Neuronal stem cell (in vitro differentiated cells): ENCODE data around the gene UGP2.

Experiments
- DNase-seq: peaks from one replicate; pipeline ENCODE4 v3.0.0-alpha.2; 2013; ENCODE audit warnings: low spot score
- H2AFZ ChIP-seq: one replicate; pipeline ENCODE4 v1.6.1; 2013; ENCODE audit warnings: mild to moderate bottlenecking, low read length, inconsistent platforms
- H2AK5ac ChIP-seq: 2 replicates; pipeline ENCODE4 v1.6.1; 2013; ENCODE audit warnings: low read depth, mild to moderate bottlenecking, inconsistent platforms, low read length, moderate library complexity, mixed read lengths
- H2BK120ac ChIP-seq: 2 replicates; pipeline ENCODE4 v1.6.1; 2013; ENCODE audit warnings: low read depth, mild to moderate bottlenecking, inconsistent platforms, low read length, moderate library complexity, mixed read lengths
- H2BK12ac ChIP-seq: one replicate; pipeline ENCODE4 v1.6.1; 2013; ENCODE audit warnings: low read length, inconsistent platforms
- H2BK15ac ChIP-seq: 2 replicates; pipeline ENCODE4 v1.6.1; 2013; ENCODE audit warnings: mild to moderate bottlenecking, low read length, inconsistent platforms, mixed read lengths
- H2BK5ac ChIP-seq: one replicate; pipeline ENCODE4 v1.6.1; 2013; ENCODE audit warnings: inconsistent platforms, mild to moderate bottlenecking, low read length, moderate library complexity
- H3K14ac ChIP-seq: one replicate; pipeline ENCODE4 v1.6.1; 2013; ENCODE audit warnings: low read length, inconsistent platforms
- H3K18ac ChIP-seq: 2 replicates; pipeline ENCODE4 v1.6.1; 2013; ENCODE audit warnings: low read length, inconsistent platforms
- H3K23ac ChIP-seq: 2 replicates; pipeline ENCODE4 v1.6.1; 2013; ENCODE audit warnings: low read depth, mild to moderate bottlenecking, mixed read lengths, low read length, inconsistent platforms; ENCODE audit not compliant: poor library complexity
- H3K27ac ChIP-seq: replicated peaks from 3 replicates; pipeline ENCODE4 v1.5.1; 2013; ENCODE audit warnings: low read length, inconsistent platforms
- H3K27me3 ChIP-seq, 3 experiments: 2 replicates each; pipeline ENCODE4 v1.6.1; 2013; ENCODE audit warnings: low read length in 3 of 3, mild to moderate bottlenecking in 2 of 3, inconsistent platforms in 1 of 3, low read depth in 1 of 3, mixed read lengths in 1 of 3, moderate library complexity in 1 of 3; ENCODE audit not compliant: control insufficient read depth in 3 of 3, insufficient read depth in 3 of 3
- H3K36me3 ChIP-seq, 2 donors: replicated peaks in 1 of 2; 2 replicates each; pipeline ENCODE4 v1.6.1; 2013; ENCODE audit warnings: low read length in 2 of 2; ENCODE audit not compliant: control insufficient read depth in 2 of 2, insufficient read depth in 2 of 2
- H3K4ac ChIP-seq: 2 replicates; pipeline ENCODE4 v1.6.1; 2013; ENCODE audit warnings: inconsistent platforms, mild to moderate bottlenecking, low read length, moderate library complexity
- H3K4me1 ChIP-seq, 2 donors: 1 replicate in 1 of 2; 2 replicates in 1 of 2; pipeline ENCODE4 v1.6.1; 2013; ENCODE audit warnings: low read length in 2 of 2, low read depth in 1 of 2; ENCODE audit not compliant: control insufficient read depth in 2 of 2, insufficient read depth in 1 of 2
- H3K4me2 ChIP-seq: one replicate; pipeline ENCODE4 v1.6.1; 2013; ENCODE audit warnings: mild to moderate bottlenecking, low read length, inconsistent platforms; ENCODE audit not compliant: insufficient read depth, poor library complexity, severe bottlenecking
- H3K4me3 ChIP-seq, 2 donors: 2 replicates each; pipeline ENCODE4 v1.5.1; 2013; ENCODE audit warnings: low read length in 2 of 2, mild to moderate bottlenecking in 2 of 2, inconsistent platforms in 1 of 2, moderate library complexity in 1 of 2
- H3K79me1 ChIP-seq: one replicate; pipeline ENCODE4 v1.6.1; 2013; ENCODE audit warnings: low read depth, mild to moderate bottlenecking, inconsistent platforms, low read length, moderate library complexity
- H3K9ac ChIP-seq: one replicate; pipeline ENCODE4 v1.6.1; 2013; ENCODE audit warnings: mild to moderate bottlenecking, low read depth, low read length, inconsistent platforms; ENCODE audit not compliant: poor library complexity
- H3K9me3 ChIP-seq, 2 donors: replicated peaks in 1 of 2; 2 replicates each; pipeline versions ENCODE3 to v1.6.1; 2013; ENCODE audit warnings: low read length in 2 of 2, mild to moderate bottlenecking in 2 of 2, inconsistent platforms in 1 of 2, low read depth in 1 of 2, mixed read lengths in 1 of 2, moderate library complexity in 1 of 2; ENCODE audit not compliant: control insufficient read depth in 2 of 2, insufficient read depth in 1 of 2
- H4K8ac ChIP-seq: one replicate; pipeline ENCODE4 v1.6.1; 2013; ENCODE audit warnings: low read depth, mild to moderate bottlenecking, inconsistent platforms, low read length, moderate library complexity
- H4K91ac ChIP-seq: one replicate; pipeline ENCODE4 v1.6.1; 2013; ENCODE audit warnings: low read length, low read depth, mild to moderate bottlenecking, inconsistent platforms; ENCODE audit not compliant: poor library complexity
- WGBS, 2 donors: extraction: QIAGEN DNeasy Blood & Tissue Kit; methylation state at CpG; one replicate each; pipeline ENCODE4 v1.1.7; 2013; ENCODE audit warnings: missing lambda C conversion rate in 2 of 2, mixed read lengths in 1 of 2; ENCODE audit not compliant: insufficient read length in 2 of 2, insufficient replicate concordance in 1 of 2; ENCODE audit errors: extremely low coverage in 2 of 2; 5-methylcytosine and 5-hydroxymethylcytosine counted together

The UGP2 gene

GRCh38 chr2:63875131-63875527 lies 33.4 kb downstream of the UGP2 start:
- no peak overlapping the region for H4K8ac ChIP-seq
- H2BK12ac ChIP-seq: no peak overlapping the region
- no peak overlapping the region for H2BK120ac ChIP-seq
- no peak overlapping the region for H3K4me2 ChIP-seq
- H3K23ac ChIP-seq: no peak overlapping the region
- no peak overlapping the region for H3K9ac ChIP-seq
- no peaks in the 10 kb centered on the region for H3K79me1 ChIP-seq
- H3K18ac ChIP-seq: no peak overlapping the region
- H2BK15ac ChIP-seq: no peak overlapping the region
- no peak for DNase-seq
- H4K91ac ChIP-seq: no peak overlapping the region
- peaks cover 8 to 24% of the 10 kb centered on the region in 2 donors for H3K9me3 ChIP-seq
- no peaks in the 10 kb centered on the region for H3K27me3 ChIP-seq
- no peak overlapping the region for H2AFZ ChIP-seq
- no peak overlapping the region for H3K4ac ChIP-seq
- no peak overlapping the region for H3K14ac ChIP-seq
- peaks cover 2 to 55% of the 10 kb centered on the region in 2 donors for H3K36me3 ChIP-seq
- H2BK5ac ChIP-seq: no peak overlapping the region
- no CpG with 5 or more reads among the region's 1 CpG for WGBS, 2 donors
- H2AK5ac ChIP-seq: no peak overlapping the region
- H3K4me1 ChIP-seq: peaks cover 0 to under 1% of the 10 kb centered on the region in 2 donors
- H3K4me3 ChIP-seq: no peak overlapping the region
- no peak overlapping the region for H3K27ac ChIP-seq

- H2BK15ac ChIP-seq: no peak overlapping the region
- H4K91ac ChIP-seq: no peak overlapping the region
- no peak overlapping the region for H4K8ac ChIP-seq
- H3K18ac ChIP-seq: no peak overlapping the region
- H3K27me3 ChIP-seq: no peaks in the 10 kb centered on the region
- no peak overlapping the region for H3K9ac ChIP-seq
- no peak overlapping the region for H3K27ac ChIP-seq
- DNase-seq: no peak
- no peak overlapping the region for H2BK12ac ChIP-seq
- no CpG with 5 or more reads among the region's 3 CpGs for WGBS, 2 donors
- H3K4me3 ChIP-seq: no peak overlapping the region
- no peak overlapping the region for H3K14ac ChIP-seq
- H3K79me1 ChIP-seq: no peaks in the 10 kb centered on the region
- H3K4me2 ChIP-seq: no peak overlapping the region
- no peak overlapping the region for H2BK120ac ChIP-seq
- no peak overlapping the region for H3K4ac ChIP-seq
- no peak overlapping the region for H2AFZ ChIP-seq
- H2AK5ac ChIP-seq: no peak overlapping the region
- H2BK5ac ChIP-seq: no peak overlapping the region
- H3K9me3 ChIP-seq: peaks cover 8 to 24% of the 10 kb centered on the region in 2 donors
- H3K23ac ChIP-seq: no peak overlapping the region
- peaks cover 2 to 55% of the 10 kb centered on the region in 2 donors for H3K36me3 ChIP-seq
- H3K4me1 ChIP-seq: peaks cover 0 to 5% of the 10 kb centered on the region in 2 donors
Observed at GRCh38 chr2:63875559-63876245, 34.0 kb downstream of the UGP2 start.

GRCh38 chr2:63876311-63876710 lies 34.6 kb downstream of the UGP2 start:
- H2BK120ac ChIP-seq: no peak overlapping the region
- H3K14ac ChIP-seq: no peak overlapping the region
- no peak overlapping the region for H3K23ac ChIP-seq
- H3K79me1 ChIP-seq: peaks cover 2% of the 10 kb centered on the region
- H3K36me3 ChIP-seq: peaks cover 2 to 57% of the 10 kb centered on the region in 2 donors
- no peak for DNase-seq
- H3K27me3 ChIP-seq: no peaks in the 10 kb centered on the region
- no peak overlapping the region for H3K4ac ChIP-seq
- H2BK5ac ChIP-seq: no peak overlapping the region
- H3K18ac ChIP-seq: no peak overlapping the region
- H3K4me3 ChIP-seq: no peak overlapping the region
- H3K9ac ChIP-seq: no peak overlapping the region
- H2AFZ ChIP-seq: no peak overlapping the region
- no peak overlapping the region for H2BK15ac ChIP-seq
- no peak overlapping the region for H4K8ac ChIP-seq
- H2AK5ac ChIP-seq: no peak overlapping the region
- peaks cover 8 to 24% of the 10 kb centered on the region in 2 donors for H3K9me3 ChIP-seq
- no peak overlapping the region for H2BK12ac ChIP-seq
- peaks cover 0 to 8% of the 10 kb centered on the region in 2 donors for H3K4me1 ChIP-seq
- WGBS, 2 donors: no CpG with 5 or more reads among the region's 5 CpGs
- no peak overlapping the region for H4K91ac ChIP-seq
- no peak overlapping the region for H3K27ac ChIP-seq
- no peak overlapping the region for H3K4me2 ChIP-seq

GRCh38 chr2:63878486-63878885 lies 36.8 kb downstream of the UGP2 start:
- H3K4me1 ChIP-seq: peaks cover 0 to 8% of the 10 kb centered on the region in 2 donors
- no peak overlapping the region for H3K4me3 ChIP-seq
- H3K18ac ChIP-seq: no peak overlapping the region
- H3K27me3 ChIP-seq: no peaks in the 10 kb centered on the region
- no peak overlapping the region for H2BK15ac ChIP-seq
- DNase-seq: no peak
- no peak overlapping the region for H4K8ac ChIP-seq
- H2AFZ ChIP-seq: no peak overlapping the region
- H3K9ac ChIP-seq: no peak overlapping the region
- H2BK5ac ChIP-seq: no peak overlapping the region
- H2BK120ac ChIP-seq: no peak overlapping the region
- H3K4ac ChIP-seq: no peak overlapping the region
- no peak overlapping the region for H4K91ac ChIP-seq
- no peak overlapping the region for H2BK12ac ChIP-seq
- H3K9me3 ChIP-seq: peaks cover 5 to 13% of the 10 kb centered on the region in 2 donors
- no CpG with 5 or more reads among the region's 1 CpG for WGBS, 2 donors
- H3K14ac ChIP-seq: no peak overlapping the region
- no peak overlapping the region for H3K27ac ChIP-seq
- no peak overlapping the region for H2AK5ac ChIP-seq
- peaks cover 2% of the 10 kb centered on the region for H3K79me1 ChIP-seq
- H3K4me2 ChIP-seq: no peak overlapping the region
- H3K23ac ChIP-seq: no peak overlapping the region
- peaks cover 2 to 57% of the 10 kb centered on the region in 2 donors for H3K36me3 ChIP-seq
